Esophagus squamous epithelium (tissue), 5 donors: ENCODE measurements around the gene ZNF35. TPM values are rescaled to one million over a fixed set of nuclear protein-coding genes. Genes with fewer than 3 reads are reported as not detected.

ENCODE experiments used
- DNase-seq: peaks from one replicate; lab custom pipeline; 2025; lab: John Stamatoyannopoulos, UW
- H3K27ac ChIP-seq, 4 donors: fragments of 200-600 bp; sonication (generic); one replicate each; pipeline ENCODE4 v1.5.1; 2016 to 2019; ENCODE audit warnings: mild to moderate bottlenecking in 1 of 4
- H3K27me3 ChIP-seq, 4 donors: fragments of 200-600 bp; sonication (generic); 1 replicate in 3 of 4; 2 replicates in 1 of 4; pipeline versions ENCODE4 v1.5.1 to v1.6.0; 2017 to 2021; ENCODE audit warnings: antibody characterized with exemption in 1 of 4
- H3K36me3 ChIP-seq, 3 donors: fragments of 200-600 bp; sonication (generic); one replicate each; pipeline ENCODE4 v1.5.1; 2016 to 2019
- H3K4me1 ChIP-seq, 3 donors: fragments of 200-600 bp; sonication (generic); one replicate each; pipeline ENCODE4 v1.5.1; 2017 to 2019
- H3K4me3 ChIP-seq, 4 donors: fragments of 200-600 bp; sonication (generic); 1 replicate in 3 of 4; 2 replicates in 1 of 4; pipeline ENCODE4 v1.5.1; 2016 to 2019; ENCODE audit warnings: mild to moderate bottlenecking in 2 of 4, moderate library complexity in 1 of 4
- H3K9me3 ChIP-seq, 3 donors: fragments of 200-600 bp; sonication (generic); one replicate each; pipeline ENCODE4 v1.5.1; 2016 to 2019
- CTCF ChIP-seq, 6 experiments: fragments of 450-650 bp in 4 of 6; fragments of 200-600 bp in 2 of 6; sonication (generic) in 2 of 6; IDR thresholded peaks; one replicate each; pipeline ENCODE4 v1.5.1; 2016 to 2019; ENCODE audit warnings: antibody characterized with exemption in 6 of 6, mild to moderate bottlenecking in 4 of 6, moderate library complexity in 4 of 6
- POLR2A ChIP-seq, 4 donors: fragments of 450-650 bp; IDR thresholded peaks; one replicate each; pipeline ENCODE4 v1.6.1; 2017; ENCODE audit warnings: antibody characterized with exemption in 4 of 4, mild to moderate bottlenecking in 4 of 4, moderate library complexity in 3 of 4
- WGBS, 2 donors: methylation state at CpG; one replicate each; pipeline ENCODE4 v1.1.5; 2018; 5-methylcytosine and 5-hydroxymethylcytosine counted together
- intact Hi-C: fragments of 100-400 bp; cut with DNase I; formaldehyde crosslinking; loops from one replicate; pipeline ENCODE4 v1.15.0; 2022
- total RNA-seq, 4 donors: library from RNA; depleted of rRNA; stranded (reverse); fragments of >200 nt; gene quantifications; one replicate each; pipeline ENCODE4 v1.1.0, GENCODE V29; 2016
- donor health status: DM: yes; HTN: yes; CAD: no.

The ZNF35 gene
- total RNA-seq, 4 donors from 2014 or later = 3.7 to 14.3 (median 11.3) TPM

GRCh38 chr3:44680921-44681455 lies 32.5 kb downstream of the ZNF35 start:
- Histone ChIP-seq H3K27me3 (no peaks in the 10 kb centered on the region), H3K9me3 (peaks cover 0 to 51% (median 0%) of the 10 kb centered on the region in 3 donors), H3K27ac (no peak overlapping the region), H3K4me3 (no peak overlapping the region), H3K36me3 (peaks cover 0 to 10% (median 0%) of the 10 kb centered on the region in 3 donors), H3K4me1 (peaks cover 0 to 15% (median 5%) of the 10 kb centered on the region in 3 donors)
- intact Hi-C loops = no loop called here
- 81 to 93% methylated on average over 4 of the region's 4 CpGs for WGBS, 2 donors
- DNase-seq = no peak
- TF ChIP-seq CTCF (IDR thresholded peaks at IDR 0.05) (no peak), POLR2A (IDR thresholded peaks at IDR 0.05) (no peak)

GRCh38 chr3:44682182-44682896 lies 33.8 kb downstream of the ZNF35 start:
- WGBS, 2 donors = 73 to 79% methylated on average over 2 of the region's 2 CpGs
- Histone ChIP-seq H3K4me1 (peaks cover 0 to 16% (median 5%) of the 10 kb centered on the region in 3 donors), H3K4me3 (no peak overlapping the region), H3K36me3 (peaks cover 0 to 10% (median 0%) of the 10 kb centered on the region in 3 donors), H3K27ac (no peak overlapping the region), H3K27me3 (no peaks in the 10 kb centered on the region), H3K9me3 (peaks cover 0 to 45% (median 0%) of the 10 kb centered on the region in 3 donors)
- intact Hi-C loops = no loop called here
- TF ChIP-seq CTCF (IDR thresholded peaks at IDR 0.05) (no peak), POLR2A (IDR thresholded peaks at IDR 0.05) (no peak)
- DNase-seq = no peak

- peaks cover 0 to 39% (median 0%) of the 10 kb centered on the region in 3 donors for H3K9me3 ChIP-seq
- H3K27ac ChIP-seq = peak overlapping the region in 2 of 4 donors; percentile 40 to 42
These were observed 36.7 kb downstream of the ZNF35 start for GRCh38 chr3:44685128-44685800.

GRCh38 chr3:44687898-44688297 lies 39.4 kb downstream of the ZNF35 start:
- H3K9me3 ChIP-seq = peaks cover 0 to 16% (median 0%) of the 10 kb centered on the region in 3 donors
- DNase-seq = no peak
- WGBS, 2 donors = 21 to 37% methylated on average over 1 of the region's 1 CpG
- TF ChIP-seq POLR2A (IDR thresholded peaks at IDR 0.05) (no peak), CTCF (IDR thresholded peaks at IDR 0.05) (no peak)
- peaks cover 0 to 16% (median 5%) of the 10 kb centered on the region in 3 donors for H3K4me1 ChIP-seq
- intact Hi-C loops = no loop called here
- H3K27ac ChIP-seq = no peak overlapping the region
- H3K36me3 ChIP-seq = peaks cover 0 to 10% (median 0%) of the 10 kb centered on the region in 3 donors
- H3K4me3 ChIP-seq = no peak overlapping the region
- H3K27me3 ChIP-seq = peaks cover 0 to 44% (median 0%) of the 10 kb centered on the region in 4 donors

More at GRCh38 chr3:44685128-44685800, 36.7 kb downstream of the ZNF35 start:
- H3K4me3 ChIP-seq = peak overlapping the region; percentile 47 to 82 (median 62)
- DNase-seq = no peak
- WGBS, 2 donors = 7 to 12% methylated on average over 24 to 27 of the region's 48 CpGs
- intact Hi-C loops = no loop called here
- peaks cover 0 to 16% (median 5%) of the 10 kb centered on the region in 3 donors for H3K4me1 ChIP-seq
- TF ChIP-seq CTCF (IDR thresholded peaks at IDR 0.05) (no peak), POLR2A (IDR thresholded peaks at IDR 0.05) (no peak)
- H3K27me3 ChIP-seq = peaks cover 0 to 29% (median 0%) of the 10 kb centered on the region in 4 donors
- peaks cover 0 to 10% (median 0%) of the 10 kb centered on the region in 3 donors for H3K36me3 ChIP-seq

Other genes starting within 250 kb of the ZNF35 start
- gene ZNF445, start 171.1 kb upstream of the ZNF35 start, total RNA-seq = 1 to 10 TPM; 3.2 to 6.9 (median 4.6) TPM
- 1 to 10 TPM in 1 of 4 donors, under 1 TPM in 3; 0.61 to 2.9 (median 0.90) TPM for gene ZKSCAN7, start 93.5 kb upstream of the ZNF35 start, total RNA-seq
- gene ZNF660, start 63.8 kb upstream of the ZNF35 start, total RNA-seq = 1 to 10 TPM in 1 of 4 donors, under 1 TPM in 3; 0.04 to 2.5 (median 0.34) TPM
- 10 to 100 TPM in 1 of 4 donors, 1 to 10 TPM in 3; 4.8 to 11.6 (median 6.8) TPM for gene ZNF197, start 23.7 kb upstream of the ZNF35 start, total RNA-seq
- 1 to 10 TPM; 1.7 to 7.2 (median 2.6) TPM for gene ZNF502, start 63.9 kb downstream of the ZNF35 start, total RNA-seq
- gene ZNF501, start 80.9 kb downstream of the ZNF35 start, total RNA-seq = 1 to 10 TPM in 1 of 4 donors, under 1 TPM in 3; 0.72 to 6.5 (median 0.82) TPM
- gene KIAA1143, start 112.9 kb downstream of the ZNF35 start, total RNA-seq = 10 to 100 TPM in 3 of 4 donors, 1 to 10 TPM in 1; 7.5 to 24.4 (median 16.2) TPM
- gene KIF15, start 113.1 kb downstream of the ZNF35 start, total RNA-seq = 1 to 10 TPM; 3.2 to 9.1 (median 4.9) TPM
- gene TMEM42, start 213.2 kb downstream of the ZNF35 start, total RNA-seq = 1 to 10 TPM; 4.3 to 9.2 (median 7.0) TPM
- not detected for gene TGM4, start 225.9 kb downstream of the ZNF35 start, total RNA-seq